Activated T-helper 9 cell treated with anti-CD3 and anti-CD28 coated beads, Interleukin-2, amount 50 U/mL, for 16 hours (primary cell): ENCODE results near the gene IFNA4.
"Not testable (repeated sequence)": the region's sequence is repeated elsewhere in the genome, so short reads cannot be mapped to it uniquely, and the experiment has no call there.

Experiments used
- DNase-seq: peaks from one replicate; pipeline ENCODE4 v3.0.0-alpha.2; 2020; ENCODE audit warnings: low read depth

Gene IFNA4

GRCh38 chr9:21187487-21187886, at the start of gene IFNA4:
Gene IFNA4, minus strand, starts transcription at chr9:21187587. Its CDS starts 56 bp downstream, at chr9:21187531.
- DNase-seq = not testable (repeated sequence)

GRCh38 chr9:21236360-21236714, 49.0 kb upstream of the IFNA4 start:
- DNase-seq = not testable (repeated sequence)

- DNase-seq = not testable (repeated sequence)
These were observed 48.3 kb upstream of the IFNA4 start for GRCh38 chr9:21235468-21236359.

- DNase-seq = no peak
These were observed 46.8 kb upstream of the IFNA4 start for GRCh38 chr9:21234153-21234687.

GRCh38 chr9:21233258-21233657, 45.9 kb upstream of the IFNA4 start:
- DNase-seq = no peak

GRCh38 chr9:21228122-21228521, 40.7 kb upstream of the IFNA4 start, which contains the start of gene IFNA17:
Gene IFNA17, minus strand, starts transcription at chr9:21228222. Its CDS starts 49 bp downstream, at chr9:21228173.
- DNase-seq = no peak

GRCh38 chr9:21217211-21217610, 29.8 kb upstream of the IFNA4 start, which contains the start of gene IFNA16:
Gene IFNA16, minus strand, starts transcription at chr9:21217311. Its CDS starts 6 bp downstream, at chr9:21217305.
- not testable (repeated sequence) for DNase-seq

GRCh38 chr9:21213411-21214326, 26.3 kb upstream of the IFNA4 start:
- not testable (repeated sequence) for DNase-seq

- not testable (repeated sequence) for DNase-seq
These were observed 24.8 kb upstream of the IFNA4 start for GRCh38 chr9:21212160-21212559.

GRCh38 chr9:21210782-21211181, 23.4 kb upstream of the IFNA4 start:
- not testable (repeated sequence) for DNase-seq

GRCh38 chr9:21210311-21210710, 22.9 kb upstream of the IFNA4 start:
- DNase-seq = no peak

- DNase-seq = not testable (repeated sequence)
These were observed 19.7 kb upstream of the IFNA4 start, which contains the start of gene IFNA10 for GRCh38 chr9:21207043-21207442. Gene IFNA10, minus strand, starts transcription at chr9:21207143. Its CDS starts 46 bp downstream, at chr9:21207097.

GRCh38 chr9:21205204-21205603, 17.8 kb upstream of the IFNA4 start:
- no peak for DNase-seq

- not testable (repeated sequence) for DNase-seq
These were observed 14.7 kb upstream of the IFNA4 start, which contains the start of gene IFNA7 for GRCh38 chr9:21202105-21202504. Gene IFNA7, minus strand, starts transcription at chr9:21202205. Its CDS starts 40 bp downstream, at chr9:21202165.

- DNase-seq = not testable (repeated sequence)
These were observed 7.7 kb upstream of the IFNA4 start for GRCh38 chr9:21194867-21195776.

- DNase-seq = not testable (repeated sequence)
These were observed 4.3 kb downstream of the IFNA4 start for GRCh38 chr9:21182810-21183736.

GRCh38 chr9:21174671-21175070, 12.7 kb downstream of the IFNA4 start:
- DNase-seq = no peak

GRCh38 chr9:21172156-21172555, 15.2 kb downstream of the IFNA4 start:
- no peak for DNase-seq

GRCh38 chr9:21171351-21171750, 16.0 kb downstream of the IFNA4 start:
- DNase-seq = no peak

- DNase-seq = not testable (repeated sequence)
These were observed 20.8 kb downstream of the IFNA4 start, which contains the start of gene IFNA21 for GRCh38 chr9:21166560-21166959. Gene IFNA21, minus strand, starts transcription at chr9:21166660. Its CDS starts 48 bp downstream, at chr9:21166612.
